NCI-H524 treated with DMSO at 0.1 percent for 48 hours (cell line): Measurements from ENCODE around the gene AP4S1.
A peak's percentile ranks its signal among the peaks of the same experiment; 100 is the strongest.
"Not testable (repeated sequence)": the region's sequence is repeated elsewhere in the genome, so short reads cannot be mapped to it uniquely, and the experiment has no call there.

Experiments used
- DNase-seq: peaks from one replicate; lab custom pipeline; 2025; lab: John Stamatoyannopoulos, UW

AP4S1 gene

DNA sequence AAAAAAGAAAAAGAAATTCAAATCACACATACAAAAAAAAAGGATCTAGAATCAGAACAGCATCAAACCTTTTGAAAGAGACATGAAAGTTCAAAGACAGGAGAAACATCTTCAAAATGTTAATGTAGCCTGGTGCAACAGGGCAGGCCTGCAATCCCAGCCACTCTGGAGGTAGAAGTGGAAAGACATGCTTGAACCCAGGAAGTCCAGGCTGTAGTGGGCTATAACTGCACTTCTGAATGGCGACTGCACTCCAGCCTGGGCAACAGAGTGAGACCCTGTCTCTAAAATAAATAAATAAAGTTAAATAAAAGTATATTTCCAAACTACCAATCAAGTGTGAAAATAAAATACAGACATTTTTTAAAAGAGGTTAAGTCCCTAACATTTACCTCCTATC is 18.7 kb upstream of the AP4S1 start:
- no peak for DNase-seq

DNA sequence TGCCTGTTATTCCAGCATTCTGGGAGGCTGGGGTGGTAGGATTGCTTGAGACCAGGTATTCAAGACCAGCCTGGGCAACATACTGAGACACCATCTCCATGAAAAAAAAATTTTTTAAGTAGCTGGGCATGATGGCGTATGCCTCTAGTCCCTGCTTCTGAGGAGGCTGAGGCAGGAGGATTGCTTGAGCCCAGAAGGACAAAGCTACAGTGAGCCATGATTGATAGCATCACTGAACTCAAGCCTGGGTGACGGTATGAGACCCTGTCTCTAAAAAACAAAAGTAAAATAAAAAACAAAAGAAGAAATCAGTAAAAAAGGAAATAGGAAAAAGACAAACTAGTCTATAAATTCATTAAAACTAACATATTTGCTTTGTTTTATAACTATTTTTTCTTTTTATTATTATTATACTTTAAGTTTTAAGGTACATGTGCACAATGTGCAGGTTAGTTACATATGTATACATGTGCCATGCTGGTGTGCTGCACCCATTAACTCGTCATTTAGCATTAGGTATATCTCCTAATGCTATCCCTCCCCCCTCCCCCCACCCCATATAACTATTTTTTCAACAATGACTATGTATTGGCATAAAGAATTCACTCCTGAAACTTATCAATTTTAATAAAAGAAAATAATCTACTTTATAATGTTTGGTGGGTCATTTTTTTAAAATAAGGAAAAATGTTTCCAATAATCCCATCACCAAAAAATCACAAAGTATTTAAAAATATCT is 15.4 kb upstream of the AP4S1 start:
- no peak for DNase-seq

DNA sequence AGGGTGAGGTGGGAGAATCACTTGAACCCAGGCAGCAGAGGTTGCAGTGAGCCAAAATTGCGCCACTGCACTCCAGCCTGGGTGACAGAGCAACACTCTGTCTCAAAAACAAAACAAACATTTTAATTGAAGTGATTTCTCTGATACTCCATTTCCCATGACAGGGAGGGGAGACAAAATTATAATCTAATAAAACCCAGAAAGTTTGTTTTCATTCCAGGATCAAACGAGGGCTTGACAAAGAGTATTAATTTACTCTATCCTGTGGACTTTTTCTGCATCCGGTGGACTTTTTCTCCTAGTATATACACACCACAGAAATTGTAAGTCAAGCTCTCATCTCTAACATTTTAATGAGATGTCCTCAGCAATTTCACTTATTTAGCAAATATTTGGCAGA is 14.5 kb upstream of the AP4S1 start:
- DNase-seq, result no peak

DNA sequence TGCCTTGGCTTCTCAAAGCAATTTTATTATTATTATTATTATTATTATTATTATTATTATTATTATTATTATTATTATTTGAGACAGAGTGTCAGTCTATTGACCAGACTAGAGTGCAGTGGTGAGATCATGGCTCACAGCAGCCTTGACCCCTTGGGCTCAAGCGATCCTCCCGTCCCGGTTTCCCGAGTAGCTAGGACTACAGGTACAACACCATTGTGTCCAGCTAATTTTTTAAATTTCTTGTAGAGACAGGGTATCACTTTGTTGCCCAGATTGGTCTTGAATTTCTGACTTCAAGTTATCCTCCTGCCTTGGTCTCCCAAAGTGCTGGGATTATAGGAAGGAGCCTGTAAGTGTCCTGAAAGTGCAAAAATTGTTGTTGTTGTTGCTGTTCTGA is 11.6 kb upstream of the AP4S1 start:
- DNase-seq, result no peak

DNA sequence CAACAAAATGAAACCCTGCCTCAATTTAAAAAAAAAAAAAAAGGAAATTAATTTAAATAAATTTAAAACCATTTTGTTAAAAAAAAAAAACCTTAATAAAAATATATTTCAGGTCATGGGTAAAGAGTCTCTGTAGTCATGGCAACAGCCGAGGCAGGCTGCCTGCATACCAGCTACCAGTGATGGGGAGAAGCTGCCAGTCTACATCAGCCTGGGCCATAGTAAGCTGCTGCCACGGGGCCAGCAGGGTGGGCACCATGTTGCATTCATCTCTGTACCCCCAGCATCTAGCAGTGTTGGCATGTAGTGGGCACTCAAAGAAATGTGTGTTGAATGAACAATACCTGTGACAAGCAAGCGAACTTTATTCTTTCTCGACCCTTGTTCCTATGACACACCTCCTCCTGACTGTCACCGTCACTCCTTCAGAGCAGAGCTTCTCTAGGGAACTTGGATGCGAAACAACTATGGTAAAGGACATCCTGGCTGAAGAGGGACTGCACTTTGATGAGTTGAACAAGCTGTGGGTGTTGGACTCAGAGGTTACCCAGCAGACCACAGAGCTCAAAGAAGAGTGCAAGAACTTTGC is 7.3 kb upstream of the AP4S1 start:
- no peak for DNase-seq

DNA sequence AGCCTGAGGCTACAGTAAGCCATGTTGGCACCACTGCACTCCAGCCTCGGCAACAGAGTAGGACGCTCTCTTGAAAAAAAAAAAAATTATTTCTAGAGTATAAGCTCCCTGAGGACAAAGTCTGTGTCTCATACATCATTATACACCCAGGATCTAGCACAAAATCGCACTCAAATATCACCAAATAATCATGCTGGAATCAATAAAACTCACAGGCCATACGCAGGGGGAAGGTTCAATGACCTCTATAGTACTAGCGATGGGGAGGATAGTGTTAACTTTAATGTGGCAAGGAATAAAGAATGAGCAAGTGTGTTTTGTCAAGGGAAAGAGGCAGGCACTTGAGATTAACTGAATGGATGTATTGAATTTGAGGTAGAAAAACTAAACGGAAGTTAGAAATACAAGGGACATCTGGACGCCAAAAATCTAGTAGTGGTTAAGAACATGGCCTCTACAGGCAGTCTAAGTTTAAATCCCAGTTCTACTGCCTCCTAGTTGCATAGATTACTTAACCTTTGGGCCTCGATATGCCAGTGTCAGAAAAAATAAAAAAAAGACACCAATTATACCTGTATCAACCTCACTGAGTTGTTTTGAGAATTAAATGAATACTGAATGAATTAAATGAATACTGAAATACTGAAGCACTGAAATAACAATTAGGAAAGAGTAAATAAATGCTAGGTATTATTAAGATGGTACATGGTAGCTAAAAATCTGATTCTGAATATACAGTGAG is 4.4 kb upstream of the AP4S1 start:
- DNase-seq, result no peak

DNA sequence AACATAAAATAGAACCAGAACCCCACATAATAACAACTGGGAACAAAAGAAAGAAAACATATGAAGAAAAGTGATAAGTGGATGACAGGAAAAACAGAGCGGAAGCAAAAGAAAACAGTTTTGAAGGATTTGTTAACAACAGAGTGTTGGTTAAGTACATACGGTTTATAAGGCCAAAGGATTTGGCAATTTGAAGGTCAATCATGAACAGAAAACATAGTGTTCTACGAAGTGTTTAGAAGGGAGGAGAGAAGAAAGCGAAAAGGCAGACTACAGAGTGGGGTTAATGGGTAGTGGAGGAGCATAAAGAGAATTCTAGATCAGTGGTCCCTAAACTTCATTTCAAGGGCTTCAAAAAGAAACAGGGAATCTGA is 3.9 kb upstream of the AP4S1 start:
- DNase-seq, result no peak

DNA sequence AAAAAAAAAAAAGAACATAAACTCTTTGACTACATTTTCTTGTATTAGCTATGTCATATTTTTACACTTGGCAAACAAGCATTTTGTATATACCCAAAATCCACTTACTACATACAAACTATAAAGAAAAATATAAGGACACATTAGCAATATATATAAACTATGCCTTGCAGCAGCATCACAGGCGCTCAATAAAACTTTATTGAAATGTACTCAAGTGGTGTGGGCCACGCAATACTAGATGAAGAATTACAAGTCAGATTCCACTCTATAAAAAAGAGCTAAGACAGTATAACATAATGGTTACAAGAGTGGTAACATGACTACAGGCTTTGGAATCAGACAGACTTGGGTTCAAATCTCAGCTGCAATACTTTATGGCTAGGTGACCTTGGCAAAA is 3.1 kb upstream of the AP4S1 start:
- no peak for DNase-seq

DNA sequence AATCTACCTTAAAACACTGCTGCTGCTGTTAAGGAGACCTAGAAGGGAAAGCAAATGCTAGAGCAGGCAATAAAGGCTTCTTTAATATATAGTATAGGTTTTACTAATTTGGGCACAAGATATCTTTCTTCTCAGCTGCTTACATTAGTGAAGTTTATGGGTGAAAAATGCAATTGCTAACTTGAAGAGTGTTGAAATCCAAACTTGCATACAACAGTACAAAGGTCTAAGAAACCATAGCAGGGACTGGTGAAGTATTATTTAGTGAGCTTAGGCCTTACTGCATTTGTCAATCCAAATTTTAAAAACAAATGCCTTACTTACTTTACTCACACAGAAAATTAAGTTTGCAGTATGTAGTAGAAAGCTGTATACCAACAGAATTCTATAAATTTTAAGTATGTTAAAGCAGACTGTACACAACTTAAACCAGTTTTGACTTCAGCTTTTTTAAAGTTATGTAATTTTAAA is 1.4 kb upstream of the AP4S1 start:
- no peak for DNase-seq

DNA sequence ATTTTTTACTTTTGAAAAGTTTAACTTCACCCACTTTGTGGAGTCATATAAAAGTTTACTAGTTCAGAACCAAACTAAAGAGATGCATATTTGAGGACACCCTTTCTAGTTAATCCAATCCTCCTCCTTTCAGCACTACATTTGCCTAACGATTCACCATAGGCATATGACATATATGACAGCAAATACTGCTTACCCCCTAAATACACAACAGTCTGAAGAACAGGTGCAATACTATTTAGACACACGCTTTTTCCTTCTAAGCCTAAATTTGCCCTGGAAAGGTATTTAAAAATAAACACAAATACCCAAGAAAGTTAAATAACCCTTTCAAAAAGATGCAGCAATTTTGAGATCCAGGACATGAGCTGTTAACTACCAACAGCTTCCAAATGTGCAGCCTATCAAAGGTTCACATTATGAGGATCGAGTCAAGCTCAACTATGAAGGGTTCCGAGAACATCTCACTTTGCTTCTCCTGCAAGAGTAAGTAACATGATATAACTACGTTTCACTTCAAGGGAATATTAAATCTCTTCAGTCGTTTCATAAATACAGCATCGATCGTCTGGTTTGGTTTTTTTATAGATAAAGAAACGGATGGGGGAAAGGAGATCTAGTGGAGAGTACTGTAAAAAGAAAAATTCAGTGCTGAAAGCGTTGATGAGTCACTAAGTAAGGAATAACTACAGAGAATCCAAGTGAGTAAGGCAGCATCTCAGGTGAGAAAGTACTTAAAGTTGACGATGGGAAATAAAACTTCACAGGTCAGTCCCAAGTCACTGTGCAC is 677 bp upstream of the AP4S1 start:
- DNase-seq, result no peak

DNA sequence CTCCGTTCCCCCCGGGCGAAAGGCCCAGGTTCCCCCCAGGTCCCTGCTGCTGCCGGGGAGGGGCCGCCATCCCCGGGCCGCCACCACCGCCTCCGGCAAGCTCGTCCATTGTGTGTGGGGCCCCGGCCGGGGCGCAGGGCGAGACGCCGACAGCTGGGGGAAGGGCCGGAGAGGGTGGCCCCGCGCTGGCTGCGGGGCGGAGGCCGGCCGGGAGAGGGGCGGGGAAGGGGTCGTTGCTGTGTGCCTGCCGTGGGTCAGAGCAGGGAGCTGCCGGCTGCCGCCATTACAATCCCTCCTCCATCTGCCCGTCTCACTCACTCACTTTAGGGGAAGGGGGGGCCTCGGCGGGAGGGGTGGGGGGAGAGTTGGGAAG is 614 bp downstream of the AP4S1 start, which contains the start of gene STRN3:
Gene STRN3 (minus strand): TSS at position 303 of the 373 bp plus-strand sequence. CDS start 194 bp downstream, at position 109.
- no peak for DNase-seq

DNA sequence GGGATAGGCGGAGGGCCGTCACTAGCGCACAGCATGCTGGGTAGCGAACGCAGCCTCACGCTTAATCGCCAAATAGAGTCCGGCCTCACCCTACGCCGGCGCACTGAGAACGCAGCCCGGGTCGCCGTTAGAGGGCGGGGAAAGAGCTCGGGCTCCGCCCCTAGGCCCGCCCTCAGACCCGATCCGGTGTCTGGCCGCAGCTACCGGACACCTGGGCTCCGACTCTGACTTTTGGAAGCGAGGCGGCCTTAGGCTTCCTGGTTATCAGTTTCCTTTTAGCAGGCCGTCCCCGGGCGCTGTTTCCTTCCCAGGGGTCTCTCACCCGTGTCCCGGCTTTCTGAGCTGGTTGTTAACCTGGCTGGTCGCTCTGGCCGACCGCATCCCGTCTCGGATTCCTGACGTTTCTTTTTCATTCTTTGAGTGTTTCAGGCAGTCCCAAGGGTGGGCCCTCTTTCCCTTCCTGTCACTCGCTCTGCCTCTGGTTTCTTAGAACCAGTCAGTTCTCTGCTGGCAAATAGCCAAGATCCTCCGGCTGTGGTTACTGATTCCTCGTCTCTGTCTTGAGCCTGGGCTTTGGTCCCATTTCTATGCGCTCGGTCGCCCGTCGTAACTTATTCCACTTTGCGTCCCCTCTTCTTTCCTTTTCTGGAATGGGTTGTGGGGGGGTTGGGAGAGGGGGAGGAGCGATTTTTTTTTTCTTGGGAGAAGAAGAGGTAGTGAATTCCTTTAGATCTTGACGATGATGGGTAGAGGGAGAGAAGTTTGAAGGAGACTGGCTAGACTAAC is 1.2 kb downstream of the AP4S1 start:
- peak; percentile 95 for DNase-seq

DNA sequence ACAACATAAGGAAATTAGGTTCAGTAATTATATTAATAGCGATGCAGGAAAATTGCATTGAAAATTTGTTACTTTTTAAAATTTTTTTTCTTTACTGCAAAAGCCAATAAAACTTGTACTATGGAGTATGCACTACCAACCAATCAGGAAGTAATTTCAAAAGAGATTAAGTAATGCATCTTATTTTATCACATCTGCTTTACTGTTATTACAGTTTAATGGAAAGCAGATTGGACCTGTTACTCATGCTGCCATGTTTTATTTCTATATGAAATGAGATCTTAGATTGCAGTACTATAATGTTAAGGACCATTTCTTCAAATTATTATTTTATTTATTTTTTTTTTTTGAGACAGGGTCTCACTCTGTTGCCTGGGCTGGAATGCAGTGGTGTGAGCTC is 2.4 kb downstream of the AP4S1 start:
- DNase-seq, result no peak

DNA sequence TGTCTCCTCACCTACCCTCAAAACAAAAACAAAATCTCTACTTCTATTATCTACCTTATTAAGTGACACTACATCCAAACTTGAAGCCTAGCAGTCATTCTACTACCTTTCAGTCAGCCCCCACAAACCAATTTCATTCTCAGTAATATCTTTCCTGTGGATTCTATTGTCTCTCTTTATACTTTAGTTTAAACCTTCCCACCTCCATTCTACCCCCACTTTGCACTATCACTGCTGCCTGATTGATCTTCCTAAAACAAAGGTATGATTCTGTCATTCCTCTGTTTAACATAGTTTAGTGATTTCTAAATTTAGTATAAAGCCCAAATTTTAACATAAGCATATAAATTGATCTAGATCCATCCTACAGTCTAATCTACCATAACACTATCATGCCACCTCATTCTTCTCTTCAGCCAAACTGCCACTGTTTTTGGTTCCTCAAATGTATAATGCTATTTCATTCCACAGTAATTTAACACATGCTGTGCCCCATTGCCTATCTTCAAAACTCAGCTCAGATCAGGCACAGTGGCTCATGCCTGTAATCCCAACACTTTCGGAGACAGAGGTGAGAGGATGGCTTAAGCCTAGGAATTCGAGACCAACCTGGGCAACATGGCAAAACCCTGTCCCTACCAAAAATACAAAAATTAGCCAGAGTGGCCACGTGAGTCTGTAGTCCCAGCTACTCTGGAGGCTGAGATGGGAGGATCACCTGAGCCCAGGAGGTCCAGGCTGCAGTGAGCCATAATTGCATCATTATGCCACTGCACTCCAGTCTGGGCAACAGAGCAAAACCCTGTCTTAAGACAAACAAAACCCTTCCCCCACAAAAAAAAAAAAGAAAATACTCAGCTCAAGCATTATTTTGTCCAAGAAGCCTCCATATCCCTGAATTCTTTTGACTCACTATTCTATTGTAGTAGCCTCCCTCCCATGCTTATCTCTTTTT is 3.8 kb downstream of the AP4S1 start:
- DNase-seq, result no peak

DNA sequence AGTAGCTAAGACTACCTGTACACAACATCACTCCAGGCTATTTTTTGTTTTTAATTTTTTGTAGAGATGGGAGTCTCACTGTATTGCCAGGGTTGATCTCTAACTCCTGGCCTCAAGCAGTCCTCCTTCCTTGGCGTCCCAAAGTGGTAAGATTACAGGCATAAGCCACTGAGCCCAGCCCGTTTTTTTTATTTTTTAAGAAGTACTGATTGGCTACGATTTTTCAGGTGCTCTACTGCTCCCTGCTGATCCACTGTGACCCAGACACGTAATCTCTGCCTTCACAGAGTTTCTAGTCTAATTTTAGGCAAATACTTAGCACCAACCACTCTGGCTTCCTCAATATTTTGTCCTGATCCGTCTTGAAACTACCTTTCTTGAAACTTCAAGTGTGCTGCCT is 5.0 kb downstream of the AP4S1 start:
- DNase-seq, result no peak

DNA sequence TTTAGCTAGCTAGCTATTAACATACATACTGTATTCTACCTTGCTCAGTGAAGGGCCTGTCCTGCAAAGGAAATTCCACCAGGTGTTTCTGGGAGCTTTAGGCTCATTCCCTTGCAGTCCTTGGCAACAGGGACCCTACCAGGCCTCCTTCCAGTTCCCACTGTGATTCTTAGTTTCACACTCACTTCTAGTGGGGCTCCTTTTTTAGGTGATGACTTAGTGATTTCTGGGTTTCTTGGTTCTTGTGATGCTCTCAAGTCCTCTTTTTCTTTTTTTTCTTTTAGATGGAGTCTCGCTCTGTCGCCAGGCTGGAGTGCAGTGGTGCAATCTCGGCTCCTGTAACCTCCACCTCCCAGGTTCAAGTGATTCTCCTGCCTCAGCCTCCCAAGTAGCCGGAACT is 11.1 kb downstream of the AP4S1 start:
- no peak for DNase-seq

DNA sequence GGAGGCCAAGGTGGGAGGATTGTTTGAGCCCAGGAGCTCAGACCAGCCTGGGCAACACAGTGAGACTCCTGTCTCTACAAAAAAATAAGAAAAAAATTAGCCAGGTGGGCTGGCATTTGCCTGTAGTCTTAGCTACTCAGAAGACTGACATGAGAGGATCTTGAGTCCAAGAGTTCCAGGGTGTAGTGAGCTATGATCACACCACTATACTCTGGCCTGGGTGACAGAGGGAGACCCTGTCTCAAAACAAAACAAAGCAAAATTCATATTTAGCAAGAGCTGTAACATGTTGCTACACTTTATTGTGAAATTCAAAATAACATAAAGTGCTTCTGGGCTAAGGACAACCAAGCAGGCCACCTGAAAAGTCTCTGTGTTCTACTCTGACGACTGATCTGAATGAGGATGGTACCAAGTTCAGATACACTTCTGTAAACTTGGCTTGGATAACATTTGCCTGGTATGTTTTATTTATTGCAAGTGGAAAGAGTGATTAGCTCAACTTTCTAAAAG is 12.3 kb downstream of the AP4S1 start:
- no peak for DNase-seq

DNA sequence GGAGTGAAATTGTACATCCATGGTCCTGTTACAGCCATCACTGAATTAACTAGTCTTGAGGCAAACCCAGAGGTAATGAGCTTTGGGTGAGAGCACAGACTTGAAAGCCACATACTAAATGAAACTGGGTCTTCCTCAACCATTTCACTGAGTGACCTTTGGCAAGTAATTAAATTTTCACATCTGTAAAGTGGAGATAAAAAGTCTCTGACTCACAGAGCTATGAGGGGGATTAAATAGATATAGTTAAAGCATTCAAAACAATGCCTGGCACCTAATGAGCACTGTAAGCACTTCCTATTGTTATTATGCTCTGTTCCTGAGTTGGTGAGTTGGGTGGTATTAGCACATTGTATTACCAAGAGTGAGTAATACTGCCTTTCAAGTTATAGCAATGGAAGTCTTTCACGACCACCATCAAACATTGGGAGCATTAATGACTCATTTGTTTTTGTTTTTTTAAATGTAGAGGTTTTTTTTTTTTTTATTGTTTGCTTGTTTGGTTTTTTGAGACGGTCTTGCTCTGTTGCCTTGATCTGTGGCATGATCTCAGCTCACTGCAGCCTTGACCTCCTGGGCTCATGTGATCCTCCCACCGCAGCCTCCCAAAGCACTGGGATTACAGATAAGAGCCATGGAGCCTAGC is 13.2 kb downstream of the AP4S1 start:
- no peak for DNase-seq

DNA sequence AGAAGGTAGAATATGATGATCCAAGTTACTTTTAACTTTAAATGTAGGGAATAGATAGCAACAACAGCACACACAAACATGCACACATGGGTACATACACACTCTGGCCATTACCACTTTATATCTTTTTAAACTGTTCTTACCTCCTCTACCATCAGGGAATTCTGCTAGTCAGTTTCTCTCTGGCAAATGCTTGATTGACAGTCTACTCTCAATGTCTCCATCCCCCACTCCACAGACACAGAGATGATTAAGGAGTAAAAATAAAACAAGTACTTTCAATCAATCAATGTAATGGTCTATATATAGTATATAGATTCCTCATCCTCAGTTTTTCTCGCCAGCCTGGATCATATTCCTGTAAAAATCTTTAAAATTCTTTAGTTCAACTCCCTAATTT is 16.9 kb downstream of the AP4S1 start:
- DNase-seq, result no peak

DNA sequence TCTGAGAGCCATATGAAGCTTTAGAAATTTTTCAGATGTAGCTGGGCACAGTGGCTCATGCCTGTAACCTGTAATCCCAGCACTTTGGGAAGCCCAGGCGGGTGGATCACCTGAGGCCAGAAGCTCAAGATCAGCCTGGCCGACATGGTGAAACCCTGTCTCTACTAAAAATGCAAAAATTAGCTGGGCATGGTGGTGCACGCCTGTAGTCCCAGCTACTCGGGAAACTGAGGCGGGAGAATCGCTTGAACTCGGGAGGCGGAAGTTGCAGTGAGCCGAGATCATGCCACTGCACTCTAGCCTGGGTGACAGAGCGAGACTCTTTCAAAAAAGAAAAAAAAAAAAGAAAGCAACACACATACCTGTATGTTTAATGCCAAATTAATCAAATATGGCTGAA is 17.4 kb downstream of the AP4S1 start:
- DNase-seq, result not testable (repeated sequence)
